ENCODE measurements around the gene TMEM170B. TPM values are rescaled to one million over a fixed set of nuclear protein-coding genes. Genes with fewer than 3 reads are reported as not detected.

The TMEM170B gene
- total and polyA plus RNA-seq, 9 of the 15 experiments (the other 6 are each of a cell fraction or from before 2014, with no cell fraction given): 0.03 to 0.11 (median 0.07) TPM

GRCh38 chr6:11596640-11597237 lies 59.2 kb downstream of the TMEM170B start:
- no peak for TF ChIP-seq KDM1A (IDR thresholded peaks at IDR 0.05)
- no peak for TF ChIP-seq ZNF184 (CRISPR knock-in tag; IDR thresholded peaks at IDR 0.05)
- no peak for TF ChIP-seq ARNT (IDR thresholded peaks at IDR 0.05)
- no peak for TF ChIP-seq CREB3L1 (IDR thresholded peaks at IDR 0.05; ENCODE audit: borderline replicate concordance, low read depth)
- no peak for TF ChIP-seq HMBOX1 (IDR thresholded peaks at IDR 0.05)
- no peak for TF ChIP-seq WHSC1 (IDR thresholded peaks at IDR 0.05; ENCODE audit: low read length)
- TF ChIP-seq SIN3B (IDR thresholded peaks at IDR 0.05; ENCODE audit: low read depth): no peak
- no peak for TF ChIP-seq ZNF655 (CRISPR knock-in tag; IDR thresholded peaks at IDR 0.05)
- no peak for TF ChIP-seq VEZF1 (CRISPR knock-in tag; IDR thresholded peaks at IDR 0.05)
- TF ChIP-seq KLF1 (tag; IDR thresholded peaks at IDR 0.05): no peak
- TF ChIP-seq RBM34 (IDR thresholded peaks at IDR 0.05; ENCODE audit: borderline replicate concordance, insufficient read depth, low read length): no peak
- TF ChIP-seq NFRKB (IDR thresholded peaks at IDR 0.05; ENCODE audit: low read depth): no peak
- no peak for TF ChIP-seq MTA1 (IDR thresholded peaks at IDR 0.05; ENCODE audit: borderline replicate concordance)
- no peak for TF ChIP-seq SLC30A9 (CRISPR knock-in tag; IDR thresholded peaks at IDR 0.05)
- TF ChIP-seq ZNF197 (CRISPR knock-in tag; IDR thresholded peaks at IDR 0.05; ENCODE audit: low read depth): no peak
- no peak for TF ChIP-seq FOXA3 (CRISPR knock-in tag; conservative IDR thresholded peaks at IDR 0.05 in 1 of 2, IDR thresholded peaks at IDR 0.05 in 1 of 2)
- no peak for TF ChIP-seq IRF9 (tag; IDR thresholded peaks at IDR 0.05)
- no peak for TF ChIP-seq MEF2A (IDR thresholded peaks at IDR 0.05; ENCODE audit: control insufficient read depth, low read depth, low read length)
- H3K9me1 ChIP-seq (ENCODE audit: control insufficient read depth, insufficient read depth, low read length): no peaks in the 10 kb centered on the region
- WGBS (ENCODE audit: insufficient coverage, low coverage, missing lambda C conversion rate): under 1% methylated on average over 8 of the region's 8 CpGs
- no peak for FAIRE-seq
- DNase-seq (ENCODE audit: extremely low read depth in 1 of 4, low spot score in 3 of 4): no peak
- H3K4me1 ChIP-seq (replicated peaks in 1 of 2; ENCODE audit: control insufficient read depth in 2 of 2, insufficient read depth in 2 of 2, low read length in 2 of 2): no peaks in the 10 kb centered on the region
- no peaks in the 10 kb centered on the region for H3K79me2 ChIP-seq (ENCODE audit: control insufficient read depth, insufficient read depth, low read length)
- ChIA-PET CTCF (ENCODE audit: low intra/inter-chr PET ratio) (no interaction called here), POLR2A (no interaction called here)
- H3K4me2 ChIP-seq (ENCODE audit: insufficient read depth, low read length): no peak overlapping the region
- no peak overlapping the region for H3K4me3 ChIP-seq
- ATAC-seq: no peak
- no peaks in the 10 kb centered on the region for H4K20me1 ChIP-seq (replicated peaks; ENCODE audit: control insufficient read depth, insufficient read depth, low read length)
- H3K27me3 ChIP-seq (ENCODE audit: control insufficient read depth in 2 of 2, insufficient read depth in 2 of 2, low read length in 2 of 2): peaks cover 8 to 38% of the 10 kb centered on the region in 2 experiments; a peak in 4 of 5 replicates
- no peak overlapping the region for H3K27ac ChIP-seq (ENCODE audit: extremely low read depth, low read depth, low read length)
- in situ Hi-C loops (cut with MboI) (no loop called here), intact Hi-C loops (cut with micrococcal nuclease) (no loop called here)
- H3K36me3 ChIP-seq (ENCODE audit: control insufficient read depth, insufficient read depth, low read length): no peaks in the 10 kb centered on the region
- no TSS peak for BruUV-seq (replicated peaks)
- no peak overlapping the region for H3K9ac ChIP-seq (ENCODE audit: insufficient read depth in 1 of 2, low read depth in 2 of 2, low read length in 2 of 2)
- no peaks in the 10 kb centered on the region for H3K9me3 ChIP-seq (replicated peaks; ENCODE audit: control insufficient read depth, insufficient read depth, low read depth, low read length)
- no peak overlapping the region for H2AFZ ChIP-seq (ENCODE audit: low read depth, low read length)

Measured in K562 (cell line).